CD4-positive, alpha-beta T cell (primary cell): Measurements from ENCODE around the gene ITPKB. TPM values are rescaled to one million over a fixed set of nuclear protein-coding genes. Genes with fewer than 3 reads are reported as not detected.
"Not testable (repeated sequence)": the region's sequence is repeated elsewhere in the genome, so short reads cannot be mapped to it uniquely, and the experiment has no call there.

Source experiments
- ATAC-seq: fragments of 200-7000 bp; cut with Tn5 transposase; one replicate; pipeline ENCODE4 v1.10.0; 2022; ENCODE audit warnings: mild to moderate bottlenecking; ENCODE audit not compliant: poor library complexity
- CTCF ChIA-PET: fragments of 350-600 bp; sonication (Branson Sonifier 250); formaldehyde crosslinking; loops from one replicate; lab custom pipeline; 2021; ENCODE audit warnings: antibody characterized with exemption, inconsistent platforms; lab: Charles Lee
- POLR2A ChIA-PET: fragments of 350-600 bp; sonication (Branson Sonifier 250); formaldehyde crosslinking; loops from one replicate; lab custom pipeline; 2021; ENCODE audit warnings: antibody characterized with exemption, inconsistent platforms; lab: Charles Lee
- DNase-seq, 14 experiments: peaks; one replicate each; pipeline ENCODE4 v3.0.0-alpha.2; 2013 to 2020; ENCODE audit warnings: mixed read lengths in 2 of 14
- H3K27ac ChIP-seq, 2 donors: one replicate each; pipeline versions ENCODE4 v1.5.1 to v1.7.0; 2013; ENCODE audit warnings: low read length in 2 of 2, low read depth in 1 of 2, mild to moderate bottlenecking in 1 of 2
- H3K27me3 ChIP-seq, 2 experiments: 1 replicate in 1 of 2; 2 replicates in 1 of 2; pipeline versions ENCODE4 v1.6.1 to v1.7.0; 2013; ENCODE audit warnings: low read length in 2 of 2, control low read depth in 1 of 2, mild to moderate bottlenecking in 1 of 2, moderate library complexity in 1 of 2; ENCODE audit not compliant: insufficient read depth in 2 of 2, control insufficient read depth in 1 of 2
- H3K36me3 ChIP-seq: one replicate; pipeline ENCODE4 v1.6.1; 2013; ENCODE audit warnings: low read length, control low read depth; ENCODE audit not compliant: insufficient read depth
- H3K4me1 ChIP-seq: one replicate; pipeline ENCODE4 v1.6.1; 2013; ENCODE audit warnings: low read length, control low read depth; ENCODE audit not compliant: insufficient read depth
- H3K4me3 ChIP-seq: one replicate; pipeline ENCODE4 v1.5.1; 2013; ENCODE audit warnings: mild to moderate bottlenecking, low read length, moderate library complexity
- H3K9me3 ChIP-seq, 2 experiments: 1 replicate in 1 of 2; 2 replicates in 1 of 2; pipeline versions ENCODE4 v1.6.1 to v1.7.0; 2013; ENCODE audit warnings: low read length in 2 of 2, mild to moderate bottlenecking in 2 of 2, control low read depth in 1 of 2, moderate library complexity in 1 of 2; ENCODE audit not compliant: control insufficient read depth in 1 of 2, insufficient read depth in 1 of 2
- H3K27ac Mint-ChIP-seq: one replicate; pipeline ENCODE4 v1.8.0; 2020; ENCODE audit warnings: mixed read lengths
- H3K27me3 Mint-ChIP-seq: one replicate; pipeline ENCODE4 v1.8.0; 2021; ENCODE audit warnings: mixed read lengths
- H3K36me3 Mint-ChIP-seq: one replicate; pipeline ENCODE4 v1.8.0; 2021; ENCODE audit warnings: low read depth, mixed read lengths
- H3K4me1 Mint-ChIP-seq: one replicate; pipeline ENCODE4 v1.8.0; 2021; ENCODE audit warnings: low read depth, mixed read lengths
- H3K4me3 Mint-ChIP-seq: one replicate; pipeline ENCODE4 v1.8.0; 2020; ENCODE audit warnings: mild to moderate bottlenecking, mixed read lengths
- H3K9me3 Mint-ChIP-seq: one replicate; pipeline ENCODE4 v1.8.0; 2020; ENCODE audit warnings: mixed read lengths
- CTCF ChIP-seq: fragments of 200-600 bp; IDR thresholded peaks from one replicate; pipeline ENCODE4 v1.8.0; 2022; ENCODE audit warnings: antibody characterized with exemption, mild to moderate bottlenecking
- intact Hi-C, 2 experiments: fragments of 100-400 bp; cut with DNase I in 1 of 2; cut with micrococcal nuclease in 1 of 2; formaldehyde crosslinking; loops; one replicate each; pipeline versions ENCODE4 v1.15.1 to v1.9.0; 2023 to 2025; cut with DNase I, micrococcal nuclease
- total RNA-seq, 174 experiments: library from RNA in 2 of 174; stranded (reverse) in 2 of 174; gene quantifications; one replicate each; pipeline ENCODE4 v1.2.3 and lab custom pipeline; 2021 to 2026

Gene ITPKB
- total RNA-seq, 2 experiments from 2014 or later: 565 to 583 TPM

- Mint-ChIP-seq H3K27ac (no peak overlapping the region), H3K4me3 (no peak overlapping the region), H3K9me3 (no peaks in the 10 kb centered on the region), H3K36me3 (no peaks in the 10 kb centered on the region), H3K4me1 (no peaks in the 10 kb centered on the region), H3K27me3 (no peaks in the 10 kb centered on the region)
- no peak for TF ChIP-seq CTCF
- Histone ChIP-seq H3K27me3 (no peaks in the 10 kb centered on the region), H3K4me3 (no peak overlapping the region), H3K4me1 (no peaks in the 10 kb centered on the region), H3K9me3 (no peaks in the 10 kb centered on the region), H3K27ac (no peak overlapping the region), H3K36me3 (no peaks in the 10 kb centered on the region)
- POLR2A ChIA-PET: no interaction called here
- intact Hi-C loops: no loop called here
- no peak for DNase-seq
- ATAC-seq: no peak
- CTCF ChIA-PET: interaction anchor here (0.6 kb wide), 1 partner anchor 1078 kb away, joined by 3 read pairs; no protein-coding TSS in a partner anchor
These were observed 33.5 kb upstream of the ITPKB start for GRCh38 chr1:226772446-226773139.

- intact Hi-C loops: loop anchor here in 1 of 2 experiments (5.0 kb wide), 1 partner anchor 40 kb away; no protein-coding TSS in a partner anchor
- H3K4me1 Mint-ChIP-seq: peaks cover 21% of the 10 kb centered on the region
- H3K27me3 Mint-ChIP-seq, ATAC-seq, H3K36me3 ChIP-seq, H3K9me3 Mint-ChIP-seq, H3K36me3 Mint-ChIP-seq, H3K27ac Mint-ChIP-seq, H3K4me3 Mint-ChIP-seq, H3K27me3 ChIP-seq, H3K4me3 ChIP-seq, POLR2A ChIA-PET, DNase-seq, H3K9me3 ChIP-seq, H3K27ac ChIP-seq: not testable (repeated sequence)
- CTCF ChIA-PET: interaction anchor here (0.6 kb wide), 1 partner anchor 436 kb away, joined by 4 read pairs; no protein-coding TSS in a partner anchor
- H3K4me1 ChIP-seq: peaks cover 21% of the 10 kb centered on the region
These were observed 28.1 kb upstream of the ITPKB start for GRCh38 chr1:226767170-226767569.

GRCh38 chr1:226766565-226766964, 27.5 kb upstream of the ITPKB start:
- Histone ChIP-seq H3K36me3 (no peaks in the 10 kb centered on the region), H3K4me3 (no peak overlapping the region), H3K27me3 (no peaks in the 10 kb centered on the region), H3K4me1 (peaks cover 21% of the 10 kb centered on the region), H3K9me3 (no peaks in the 10 kb centered on the region), H3K27ac (no peak overlapping the region)
- CTCF ChIA-PET: no interaction called here
- intact Hi-C loops: loop anchor here in 1 of 2 experiments (5.0 kb wide), 1 partner anchor 41 kb away; no protein-coding TSS in a partner anchor
- TF ChIP-seq CTCF: no peak
- POLR2A ChIA-PET: no interaction called here
- Mint-ChIP-seq H3K4me3 (no peak overlapping the region), H3K36me3 (no peaks in the 10 kb centered on the region), H3K27ac (no peak overlapping the region), H3K27me3 (no peaks in the 10 kb centered on the region), H3K9me3 (no peaks in the 10 kb centered on the region), H3K4me1 (peaks cover 21% of the 10 kb centered on the region)
- DNase-seq: no peak
- ATAC-seq: no peak
